Mesenchymal stem cell (in vitro differentiated cells and primary cell): ENCODE measurements around the gene CCSER1.
"Not testable (repeated sequence)": the region's sequence is repeated elsewhere in the genome, so short reads cannot be mapped to it uniquely, and the experiment has no call there.

Source experiments
- DNase-seq: peaks from one replicate; pipeline ENCODE4 v3.0.0-alpha.2; 2013
- H2AFZ ChIP-seq: one replicate; pipeline ENCODE4 v1.6.1; 2013; ENCODE audit warnings: low read depth, mild to moderate bottlenecking, control low read depth, inconsistent platforms, low read length, moderate library complexity
- H2AK5ac ChIP-seq: 2 replicates; pipeline ENCODE4 v1.6.1; 2013; ENCODE audit warnings: low read length, moderate library complexity, mild to moderate bottlenecking, inconsistent platforms; ENCODE audit not compliant: severe bottlenecking
- H2BK120ac ChIP-seq: one replicate; pipeline ENCODE4 v1.6.1; 2013; ENCODE audit warnings: low read depth, mild to moderate bottlenecking, inconsistent platforms, low read length, moderate library complexity
- H2BK12ac ChIP-seq, 2 experiments: one replicate each; pipeline ENCODE4 v1.6.1; 2013; ENCODE audit warnings: inconsistent platforms in 2 of 2, low read length in 2 of 2, mild to moderate bottlenecking in 2 of 2, moderate library complexity in 2 of 2, control low read depth in 1 of 2
- H2BK15ac ChIP-seq: one replicate; pipeline ENCODE4 v1.6.1; 2013; ENCODE audit warnings: mild to moderate bottlenecking, low read depth, inconsistent platforms; ENCODE audit not compliant: poor library complexity, severe bottlenecking
- H2BK5ac ChIP-seq: 2 replicates; pipeline ENCODE4 v1.6.1; 2013; ENCODE audit warnings: low read depth, mild to moderate bottlenecking, low read length, control low read depth, inconsistent platforms; ENCODE audit not compliant: poor library complexity, severe bottlenecking
- H3K14ac ChIP-seq, 2 experiments: one replicate each; pipeline ENCODE4 v1.6.1; 2013; ENCODE audit warnings: inconsistent platforms in 2 of 2, low read length in 2 of 2, control low read depth in 1 of 2, mild to moderate bottlenecking in 1 of 2, moderate library complexity in 1 of 2
- H3K18ac ChIP-seq, 2 experiments: one replicate each; pipeline ENCODE4 v1.6.1; 2013; ENCODE audit warnings: inconsistent platforms in 2 of 2, low read length in 2 of 2, control low read depth in 1 of 2, low read depth in 1 of 2, mild to moderate bottlenecking in 1 of 2
- H3K23ac ChIP-seq, 2 experiments: one replicate each; pipeline ENCODE4 v1.6.1; 2013; ENCODE audit warnings: inconsistent platforms in 2 of 2, low read length in 2 of 2, mild to moderate bottlenecking in 2 of 2, moderate library complexity in 2 of 2, control low read depth in 1 of 2
- H3K27ac ChIP-seq: 2 replicates; pipeline ENCODE4 v1.5.1; 2013; ENCODE audit warnings: mild to moderate bottlenecking, moderate library complexity, low read length, control low read depth, inconsistent platforms; ENCODE audit not compliant: poor library complexity, severe bottlenecking
- H3K27me3 ChIP-seq, 2 experiments: 2 replicates each; pipeline versions ENCODE4 v1.6.1 to v1.7.0; 2013; ENCODE audit warnings: low read length in 2 of 2, mild to moderate bottlenecking in 2 of 2, moderate library complexity in 2 of 2, control low read depth in 1 of 2, inconsistent platforms in 1 of 2; ENCODE audit not compliant: control insufficient read depth in 1 of 2, insufficient read depth in 1 of 2
- H3K36me3 ChIP-seq, 2 experiments: 2 replicates each; pipeline versions ENCODE4 v1.6.1 to v1.7.0; 2013; ENCODE audit warnings: low read length in 2 of 2, control low read depth in 1 of 2, inconsistent platforms in 1 of 2, low read depth in 1 of 2, mild to moderate bottlenecking in 1 of 2; ENCODE audit not compliant: insufficient read depth in 2 of 2, control insufficient read depth in 1 of 2
- H3K4ac ChIP-seq, 2 experiments: one replicate each; pipeline ENCODE4 v1.6.1; 2013; ENCODE audit warnings: inconsistent platforms in 2 of 2, low read length in 2 of 2, mild to moderate bottlenecking in 2 of 2, moderate library complexity in 2 of 2, control low read depth in 1 of 2, low read depth in 1 of 2
- H3K4me1 ChIP-seq: 2 replicates; pipeline ENCODE4 v1.6.1; 2013; ENCODE audit warnings: low read depth, low read length, control low read depth; ENCODE audit not compliant: control insufficient read depth, insufficient read depth
- H3K4me2 ChIP-seq: 2 replicates; pipeline ENCODE4 v1.6.1; 2013; ENCODE audit warnings: low read length, mild to moderate bottlenecking, inconsistent platforms; ENCODE audit not compliant: poor library complexity, severe bottlenecking
- H3K4me3 ChIP-seq, 2 experiments: 2 replicates each; pipeline versions ENCODE4 v1.5.1 to v1.7.0; 2013; ENCODE audit warnings: low read length in 2 of 2, mild to moderate bottlenecking in 2 of 2, control low read depth in 1 of 2, low read depth in 1 of 2; ENCODE audit not compliant: insufficient read depth in 1 of 2
- H3K79me1 ChIP-seq: replicated peaks from 2 replicates; pipeline ENCODE4 v1.6.1; 2013; ENCODE audit warnings: mild to moderate bottlenecking, control low read depth, low read length, inconsistent platforms; ENCODE audit not compliant: poor library complexity, severe bottlenecking
- H3K9ac ChIP-seq: 2 replicates; pipeline ENCODE4 v1.7.0; 2013; ENCODE audit warnings: mild to moderate bottlenecking, low read length, moderate library complexity
- H3K9me3 ChIP-seq: 2 replicates; pipeline ENCODE4 v1.7.0; 2013; ENCODE audit warnings: mild to moderate bottlenecking, low read length; ENCODE audit not compliant: control insufficient read depth
- H4K8ac ChIP-seq: one replicate; pipeline ENCODE4 v1.6.1; 2013; ENCODE audit warnings: inconsistent platforms, mild to moderate bottlenecking, low read length, moderate library complexity
- H4K91ac ChIP-seq: one replicate; pipeline ENCODE4 v1.6.1; 2013; ENCODE audit warnings: mild to moderate bottlenecking, low read length, inconsistent platforms
- WGBS: methylation state at CpG from one replicate; pipeline ENCODE4 v1.1.7; 2013; ENCODE audit warnings: mixed read lengths; 5-methylcytosine and 5-hydroxymethylcytosine counted together

Gene CCSER1

GRCh38 chr4:90825849-90826248 lies 698.7 kb downstream of the CCSER1 start:
- no peak overlapping the region for H2AFZ ChIP-seq
- H3K4me1 ChIP-seq: no peaks in the 10 kb centered on the region
- no peak overlapping the region for H2BK5ac ChIP-seq
- H3K4ac ChIP-seq: no peak overlapping the region
- no peak overlapping the region for H2BK12ac ChIP-seq
- no peak overlapping the region for H2BK120ac ChIP-seq
- H3K27ac ChIP-seq: no peak overlapping the region
- no peak overlapping the region for H3K4me3 ChIP-seq
- H3K36me3 ChIP-seq: no peaks in the 10 kb centered on the region
- no peak overlapping the region for H4K8ac ChIP-seq
- no peak overlapping the region for H3K9ac ChIP-seq
- no peak overlapping the region for H2BK15ac ChIP-seq
- no peak for DNase-seq
- no peaks in the 10 kb centered on the region for H3K79me1 ChIP-seq
- H4K91ac ChIP-seq: no peak overlapping the region
- H3K18ac ChIP-seq: no peak overlapping the region
- H3K4me2 ChIP-seq: no peak overlapping the region
- H3K9me3 ChIP-seq: no peaks in the 10 kb centered on the region
- no peak overlapping the region for H2AK5ac ChIP-seq
- 90% methylated on average over 4 of the region's 6 CpGs for WGBS
- no peak overlapping the region for H3K14ac ChIP-seq
- no peak overlapping the region for H3K23ac ChIP-seq
- H3K27me3 ChIP-seq: no peaks in the 10 kb centered on the region

GRCh38 chr4:90833706-90834105 lies 706.5 kb downstream of the CCSER1 start:
- H2BK120ac ChIP-seq: no peak overlapping the region
- no peak for DNase-seq
- H3K9ac ChIP-seq: no peak overlapping the region
- H3K4me3 ChIP-seq: no peak overlapping the region
- H4K91ac ChIP-seq: no peak overlapping the region
- no peak overlapping the region for H2AFZ ChIP-seq
- no peak overlapping the region for H3K14ac ChIP-seq
- H2BK12ac ChIP-seq: no peak overlapping the region
- 100% methylated on average over 1 of the region's 1 CpG for WGBS
- no peaks in the 10 kb centered on the region for H3K9me3 ChIP-seq
- H3K27me3 ChIP-seq: no peaks in the 10 kb centered on the region
- H3K18ac ChIP-seq: no peak overlapping the region
- H3K27ac ChIP-seq: no peak overlapping the region
- no peak overlapping the region for H2BK5ac ChIP-seq
- no peak overlapping the region for H3K23ac ChIP-seq
- H3K4me2 ChIP-seq: no peak overlapping the region
- H3K4me1 ChIP-seq: peaks cover 1% of the 10 kb centered on the region
- H4K8ac ChIP-seq: no peak overlapping the region
- H3K79me1 ChIP-seq: no peaks in the 10 kb centered on the region
- no peak overlapping the region for H2AK5ac ChIP-seq
- no peaks in the 10 kb centered on the region for H3K36me3 ChIP-seq
- H3K4ac ChIP-seq: no peak overlapping the region
- no peak overlapping the region for H2BK15ac ChIP-seq

GRCh38 chr4:90837241-90837640 lies 710.0 kb downstream of the CCSER1 start:
- WGBS: no CpG with 5 or more reads among the region's 1 CpG
- H3K9ac ChIP-seq: no peak overlapping the region

GRCh38 chr4:90838859-90839258 lies 711.7 kb downstream of the CCSER1 start:
- H3K36me3 ChIP-seq, H2BK15ac ChIP-seq, H2BK12ac ChIP-seq, H2BK120ac ChIP-seq, H3K18ac ChIP-seq, H2AK5ac ChIP-seq, H3K27me3 ChIP-seq, H3K4me1 ChIP-seq, H3K4ac ChIP-seq, H3K79me1 ChIP-seq, DNase-seq, H3K4me2 ChIP-seq, H3K9me3 ChIP-seq, H4K8ac ChIP-seq, H2AFZ ChIP-seq, H3K23ac ChIP-seq, H3K27ac ChIP-seq, H3K14ac ChIP-seq, H4K91ac ChIP-seq, H2BK5ac ChIP-seq, H3K4me3 ChIP-seq, H3K9ac ChIP-seq: not testable (repeated sequence)
- WGBS: 100% methylated on average over 1 of the region's 22 CpGs

More at GRCh38 chr4:90837241-90837640, 710.0 kb downstream of the CCSER1 start:
- Histone ChIP-seq H2BK15ac (no peak overlapping the region), H3K27ac (no peak overlapping the region), H2AK5ac (no peak overlapping the region), H3K14ac (no peak overlapping the region), H3K18ac (no peak overlapping the region), H3K36me3 (no peaks in the 10 kb centered on the region), H4K8ac (no peak overlapping the region), H3K4me3 (no peak overlapping the region), H2BK5ac (no peak overlapping the region), H3K79me1 (no peaks in the 10 kb centered on the region), H2BK120ac (no peak overlapping the region), H4K91ac (no peak overlapping the region), H3K4me1 (peaks cover 1% of the 10 kb centered on the region), H3K4ac (no peak overlapping the region), H3K27me3 (no peaks in the 10 kb centered on the region), H3K23ac (no peak overlapping the region), H3K9me3 (no peaks in the 10 kb centered on the region), H2AFZ (no peak overlapping the region), H3K4me2 (no peak overlapping the region), H2BK12ac (no peak overlapping the region)
- no peak for DNase-seq
